ENCODE measurements around the gene HERPUD1. TPM values are rescaled to one million over a fixed set of nuclear protein-coding genes. Genes with fewer than 3 reads are reported as not detected.

Gene HERPUD1
- total RNA-seq, 1 donor from 2014 or later, result 97.7 TPM

- Histone ChIP-seq H3K27me3 (no peaks in the 10 kb centered on the region), H3K9me3 (no peaks in the 10 kb centered on the region), H3K4me1 (peaks cover 60% of the 10 kb centered on the region), H3K36me3 (no peaks in the 10 kb centered on the region), H3K4me3 (no peak overlapping the region), H3K27ac (no peak overlapping the region)
- TF ChIP-seq CTCF (IDR thresholded peaks at IDR 0.05) (no peak), POLR2A (IDR thresholded peaks at IDR 0.05) (no peak), POLR2AphosphoS5 (IDR thresholded peaks at IDR 0.05; ENCODE audit: insufficient read depth in 1 of 2, low read depth in 1 of 2) (no peak)
- DNase-seq (ENCODE audit: extremely low spot score in 2 of 2), result no peak
- intact Hi-C loops (cut with DNase I), result no loop called here
These were observed 62.4 kb downstream of the HERPUD1 start for GRCh38 chr16:56994311-56994710.

Small RNA genes lying within 50 kb of the gene (microRNA-seq; reads per million reads assigned to microRNA genes)
- gene MIR6863 (ENCODE audit: borderline number of aligned reads, borderline replicate concordance), result not detected

Other genes with a start within 250 kb of the HERPUD1 start
- 3,049 TPM for gene MT1X, start 249.7 kb upstream of the HERPUD1 start, total RNA-seq
- gene NUP93, start 202.0 kb upstream of the HERPUD1 start, total RNA-seq, result 43.7 TPM
- gene SLC12A3, start 66.9 kb upstream of the HERPUD1 start, total RNA-seq, result not detected
- not detected for gene CETP, start 29.8 kb downstream of the HERPUD1 start, total RNA-seq
- gene NLRC5, start 57.4 kb downstream of the HERPUD1 start, total RNA-seq, result 114 TPM
- gene CPNE2, start 160.4 kb downstream of the HERPUD1 start, total RNA-seq, result 40.3 TPM

Data from vagina (tissue), 2 donors.